Measurements from ENCODE around the gene C19orf25. TPM values are rescaled to one million over a fixed set of nuclear protein-coding genes. Genes with fewer than 3 reads are reported as not detected.

The C19orf25 gene
- total and polyA plus RNA-seq, 10 of the 15 experiments (the other 5 are each of a cell fraction or from before 2014, with no cell fraction given): 1.2 to 67.0 (median 25.6) TPM

GRCh38 chr19:1466018-1466460 lies 13.0 kb downstream of the C19orf25 start (continued):
- no peak for TF ChIP-seq USF1 (IDR thresholded peaks at IDR 0.05; ENCODE audit: borderline replicate concordance, extremely low read length, insufficient read depth, low read depth, low read length)

- DNase-seq (ENCODE audit: low read depth, low spot score) (no peak), FAIRE-seq (no peak), ATAC-seq (peak; percentile 66)
- no peak for TF ChIP-seq HDAC6 (IDR thresholded peaks at IDR 0.05; ENCODE audit: unreplicated experiment)
- peak; percentile 18; the same call in 1 of the 2 replicates for TF ChIP-seq POLR2A (IDR thresholded peaks at IDR 0.05; ENCODE audit: low read depth, low read length)
- TF ChIP-seq CTCF (IDR thresholded peaks at IDR 0.05 in 2 of 3, conservative IDR thresholded peaks at IDR 0.05 in 1 of 3; ENCODE audit: control insufficient read depth in 2 of 3, extremely low read depth in 1 of 3, insufficient read depth in 1 of 3, low read depth in 3 of 3, low read length in 3 of 3): peak in 2 of 3 experiments; percentile 10 to 36; a peak in 2 of 6 replicates
- intact Hi-C loops (cut with micrococcal nuclease; ENCODE audit: unreplicated experiment) (no loop called here), in situ Hi-C loops (cut with MboI) (no loop called here)
- H3K27me3 ChIP-seq (replicated peaks in 1 of 2; ENCODE audit: control insufficient read depth in 2 of 2, insufficient read depth in 2 of 2, low read length in 1 of 2): peaks cover 7 to 12% of the 10 kb centered on the region in 2 experiments
- WGBS (ENCODE audit: insufficient coverage, insufficient replicate concordance, low lambda C conversion rate, missing lambda C conversion rate): 57% methylated on average over 82 of the region's 83 CpGs
- H3K79me2 ChIP-seq (ENCODE audit: control insufficient read depth, insufficient read depth, low read length): no peaks in the 10 kb centered on the region
- no TSS peak for BruUV-seq (replicated peaks)
- ChIA-PET CTCF (interaction anchor here (1.1 kb wide), 1 partner anchor 41 kb away, joined by 3 read pairs; no protein-coding TSS in a partner anchor), POLR2A (interaction anchor here (0.5 kb wide), 1 partner anchor 138 kb away, joined by 4 read pairs; no protein-coding TSS in a partner anchor), RAD21 (ENCODE audit: unreplicated experiment) (no interaction called here), SMC1A (ENCODE audit: uncharacterized antibody, unreplicated experiment) (no interaction called here)
- H3K9ac ChIP-seq (ENCODE audit: control insufficient read depth, insufficient read depth, low read length): no peak overlapping the region
- H3K27ac ChIP-seq (ENCODE audit: control insufficient read depth, insufficient read depth): no peak overlapping the region
- no peaks in the 10 kb centered on the region; the same call in 1 of the 2 replicates for H3K4me1 ChIP-seq (ENCODE audit: control insufficient read depth, insufficient read depth, low read length)
- no peaks in the 10 kb centered on the region for H3K9me3 ChIP-seq (replicated peaks; ENCODE audit: control insufficient read depth, insufficient read depth, low read length)
- H2AFZ ChIP-seq (ENCODE audit: control insufficient read depth, low read depth, low read length): no peak overlapping the region
- no peaks in the 10 kb centered on the region for H4K20me1 ChIP-seq (ENCODE audit: control insufficient read depth, insufficient read depth)
- no peaks in the 10 kb centered on the region for H3K36me3 ChIP-seq (ENCODE audit: control insufficient read depth in 2 of 2, insufficient read depth in 2 of 2, low read length in 1 of 2)
- no peak overlapping the region for H3K4me3 ChIP-seq
- H3K4me2 ChIP-seq (ENCODE audit: control insufficient read depth, insufficient read depth): no peak overlapping the region
Observed at GRCh38 chr19:1465191-1466016, 13.6 kb downstream of the C19orf25 start.

Measured in GM12878 (cell line).